HG03457 (cell line): ENCODE measurements around the gene LRP5.
"Not testable (repeated sequence)": the region's sequence is repeated elsewhere in the genome, so short reads cannot be mapped to it uniquely, and the experiment has no call there.

ENCODE experiments used
- ATAC-seq: cut with Tn5 transposase; IDR thresholded peaks from one replicate; pipeline ENCODE4 v1.9.1; 2021; ENCODE audit warnings: moderate number of reproducible peaks; ENCODE audit not compliant: unreplicated experiment

LRP5 gene

DNA sequence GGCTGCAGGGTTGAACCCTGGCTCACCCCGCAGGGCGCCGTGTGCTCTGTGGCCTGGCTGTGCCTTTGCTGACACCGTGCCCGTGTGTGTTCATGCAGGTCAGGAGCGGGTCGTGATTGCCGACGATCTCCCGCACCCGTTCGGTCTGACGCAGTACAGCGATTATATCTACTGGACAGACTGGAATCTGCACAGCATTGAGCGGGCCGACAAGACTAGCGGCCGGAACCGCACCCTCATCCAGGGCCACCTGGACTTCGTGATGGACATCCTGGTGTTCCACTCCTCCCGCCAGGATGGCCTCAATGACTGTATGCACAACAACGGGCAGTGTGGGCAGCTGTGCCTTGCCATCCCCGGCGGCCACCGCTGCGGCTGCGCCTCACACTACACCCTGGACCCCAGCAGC lies 101.2 kb downstream of the LRP5 start:
- no peak for ATAC-seq

DNA sequence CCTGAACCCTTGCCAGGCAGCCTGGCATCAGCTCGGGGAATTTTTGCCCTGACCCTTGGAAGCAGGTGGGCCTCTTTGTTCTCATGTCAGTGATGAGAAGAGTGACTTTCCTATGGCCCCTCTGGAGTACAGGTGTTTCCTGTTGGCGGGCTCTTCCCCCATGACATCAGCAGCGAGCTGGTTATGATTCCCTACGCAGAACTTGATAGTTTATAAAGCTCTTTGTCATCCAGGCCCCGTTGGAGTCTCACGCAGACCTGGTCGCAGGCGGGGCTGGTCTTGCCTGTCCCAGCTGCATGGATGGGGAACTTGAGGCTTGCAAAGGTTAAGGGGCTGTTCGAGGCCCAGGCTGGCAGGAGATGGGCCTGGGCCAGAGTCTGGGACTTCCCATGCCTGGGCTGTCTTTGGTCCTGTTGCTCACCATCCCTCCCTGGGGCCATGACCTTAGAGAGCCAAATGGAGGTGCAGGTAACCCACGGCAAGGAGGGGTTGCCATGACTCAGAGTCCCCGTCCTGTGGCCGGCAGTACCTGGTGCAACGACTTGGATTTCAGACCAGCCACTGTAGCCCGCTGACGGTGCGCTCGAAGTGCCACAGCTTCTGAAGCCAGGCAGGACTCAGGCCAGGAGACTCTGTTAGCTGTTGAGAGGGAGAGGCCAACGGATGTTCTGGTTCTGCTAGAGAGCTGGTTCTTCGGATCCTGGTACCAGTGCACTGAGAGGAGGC lies 102.3 kb downstream of the LRP5 start:
- no peak for ATAC-seq

DNA sequence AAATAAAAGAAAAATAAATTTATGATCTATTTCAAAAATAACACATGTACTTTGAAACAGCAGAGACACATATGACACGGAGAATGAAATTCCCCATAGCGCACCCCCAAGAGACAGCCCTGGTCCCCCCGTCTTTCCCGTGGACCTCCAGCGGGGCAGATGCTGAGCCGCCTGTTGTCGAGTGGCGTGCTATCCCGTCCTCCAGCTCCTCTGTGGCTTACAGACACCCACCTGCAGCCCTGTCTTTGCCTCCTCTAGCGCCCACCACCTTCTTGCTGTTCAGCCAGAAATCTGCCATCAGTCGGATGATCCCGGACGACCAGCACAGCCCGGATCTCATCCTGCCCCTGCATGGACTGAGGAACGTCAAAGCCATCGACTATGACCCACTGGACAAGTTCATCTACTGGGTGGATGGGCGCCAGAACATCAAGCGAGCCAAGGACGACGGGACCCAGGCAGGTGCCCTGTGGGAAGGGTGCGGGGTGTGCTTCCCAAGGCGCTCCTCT lies 103.7 kb downstream of the LRP5 start:
- ATAC-seq: no peak

DNA sequence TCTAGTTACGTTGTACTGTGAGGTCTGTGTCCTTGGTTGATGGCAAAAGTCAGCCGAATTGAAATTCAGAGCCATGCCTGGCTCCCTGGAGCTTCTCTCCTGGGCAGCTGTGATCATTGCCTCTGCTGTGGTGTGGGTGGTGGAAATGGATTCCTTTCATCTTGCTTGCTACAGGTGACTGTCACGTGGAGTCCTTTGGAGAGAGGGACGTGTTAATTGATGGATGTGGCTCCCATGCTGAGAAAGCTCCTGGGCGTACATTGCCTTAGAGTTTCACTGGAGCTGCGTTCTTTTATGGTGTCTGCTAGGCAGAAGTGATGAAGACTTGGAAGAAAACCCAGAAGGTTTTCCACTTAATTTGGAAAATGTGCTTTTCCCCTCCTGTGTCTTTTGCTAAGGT lies 106.3 kb downstream of the LRP5 start:
- ATAC-seq: no peak

DNA sequence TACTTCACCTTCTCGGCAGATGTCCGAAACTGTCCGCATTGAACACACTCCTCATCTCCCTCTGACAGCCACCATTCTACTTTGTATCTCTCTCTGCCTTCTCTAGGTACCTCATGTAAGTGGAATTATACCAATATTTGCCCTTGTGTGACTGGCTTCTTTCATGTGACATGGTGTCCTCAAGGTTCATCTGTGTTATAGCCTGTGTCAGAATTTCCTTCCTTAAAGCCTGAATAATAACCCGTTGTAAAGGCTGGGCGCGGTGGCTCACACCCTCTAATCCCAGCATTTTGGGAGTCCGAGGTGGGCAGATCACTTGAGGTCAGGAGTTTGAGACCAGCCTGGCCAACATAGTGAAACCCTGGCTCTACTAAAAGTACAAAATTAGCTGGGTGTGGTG lies 107.8 kb downstream of the LRP5 start:
- no peak for ATAC-seq

DNA sequence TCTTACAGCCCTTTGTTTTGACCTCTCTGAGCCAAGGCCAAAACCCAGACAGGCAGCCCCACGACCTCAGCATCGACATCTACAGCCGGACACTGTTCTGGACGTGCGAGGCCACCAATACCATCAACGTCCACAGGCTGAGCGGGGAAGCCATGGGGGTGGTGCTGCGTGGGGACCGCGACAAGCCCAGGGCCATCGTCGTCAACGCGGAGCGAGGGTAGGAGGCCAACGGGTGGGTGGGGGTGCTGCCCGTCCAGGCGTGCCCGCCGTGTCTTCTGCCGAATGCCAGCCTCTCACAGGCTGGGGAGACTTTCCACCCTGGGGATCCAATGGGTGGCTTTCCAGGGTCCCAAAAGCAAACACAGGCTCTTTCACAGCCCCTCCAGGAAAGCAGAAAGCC lies 111.1 kb downstream of the LRP5 start:
- ATAC-seq: no peak

DNA sequence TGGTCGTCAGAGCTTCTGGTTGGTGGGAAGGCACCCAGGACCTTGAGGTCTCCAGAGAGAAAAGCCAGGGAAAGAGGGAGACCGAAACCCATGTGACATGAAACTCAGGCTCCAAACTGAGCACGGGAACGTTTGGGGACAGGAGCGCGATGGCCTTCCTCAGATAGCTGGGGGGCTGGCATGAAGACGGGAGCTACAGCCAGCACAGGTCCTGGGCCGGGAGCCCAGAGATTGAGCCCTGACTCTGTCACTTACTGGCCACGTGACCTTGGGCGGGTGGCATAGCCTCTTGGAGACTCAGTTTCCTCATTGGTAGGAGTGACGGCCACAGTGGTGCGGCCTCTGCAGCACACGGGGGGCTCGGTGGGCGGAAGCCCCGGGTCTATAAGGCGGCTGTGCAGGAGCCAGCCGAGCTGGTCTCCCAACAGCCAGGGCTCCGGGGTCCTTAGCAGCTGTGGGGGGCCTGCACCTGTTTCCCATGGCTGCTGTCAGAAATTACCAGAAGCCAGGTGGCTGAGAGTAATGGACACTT lies 111.8 kb downstream of the LRP5 start:
- no peak for ATAC-seq

DNA sequence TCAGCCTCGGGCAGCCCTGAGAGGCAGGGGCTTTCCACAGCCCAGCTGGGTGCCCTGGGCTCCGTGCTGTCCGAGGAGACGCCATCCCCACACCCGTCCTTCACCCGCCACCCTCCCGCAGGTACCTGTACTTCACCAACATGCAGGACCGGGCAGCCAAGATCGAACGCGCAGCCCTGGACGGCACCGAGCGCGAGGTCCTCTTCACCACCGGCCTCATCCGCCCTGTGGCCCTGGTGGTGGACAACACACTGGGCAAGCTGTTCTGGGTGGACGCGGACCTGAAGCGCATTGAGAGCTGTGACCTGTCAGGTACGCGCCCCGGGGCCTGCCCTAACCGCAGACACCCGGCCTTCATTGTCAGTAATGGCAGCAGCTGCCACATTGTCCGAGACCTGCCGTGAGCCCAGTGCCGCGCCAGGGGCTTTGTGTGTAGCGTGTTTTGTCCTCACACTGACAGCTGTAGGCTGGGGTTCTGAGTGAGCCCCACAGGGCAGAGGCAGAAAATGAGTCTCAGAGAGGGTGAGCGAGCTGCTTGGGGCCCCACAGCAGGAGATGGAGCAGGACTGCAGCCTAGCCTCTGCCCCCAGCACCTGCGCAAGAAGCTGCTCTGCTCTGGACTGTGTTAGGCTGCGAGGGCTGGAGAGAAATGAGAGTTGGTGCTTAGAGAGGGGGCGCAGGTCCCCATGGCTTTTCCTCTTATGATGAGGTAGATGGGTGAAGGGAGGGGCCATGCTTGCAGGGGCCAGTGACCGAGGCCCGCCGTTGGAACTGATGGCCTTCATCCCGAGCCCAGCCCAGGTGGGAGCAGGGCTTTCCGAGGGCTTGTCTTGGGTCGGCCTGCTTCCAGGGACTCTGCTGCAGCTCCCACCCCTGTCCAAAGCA lies 112.8 kb downstream of the LRP5 start:
- no peak for ATAC-seq

DNA sequence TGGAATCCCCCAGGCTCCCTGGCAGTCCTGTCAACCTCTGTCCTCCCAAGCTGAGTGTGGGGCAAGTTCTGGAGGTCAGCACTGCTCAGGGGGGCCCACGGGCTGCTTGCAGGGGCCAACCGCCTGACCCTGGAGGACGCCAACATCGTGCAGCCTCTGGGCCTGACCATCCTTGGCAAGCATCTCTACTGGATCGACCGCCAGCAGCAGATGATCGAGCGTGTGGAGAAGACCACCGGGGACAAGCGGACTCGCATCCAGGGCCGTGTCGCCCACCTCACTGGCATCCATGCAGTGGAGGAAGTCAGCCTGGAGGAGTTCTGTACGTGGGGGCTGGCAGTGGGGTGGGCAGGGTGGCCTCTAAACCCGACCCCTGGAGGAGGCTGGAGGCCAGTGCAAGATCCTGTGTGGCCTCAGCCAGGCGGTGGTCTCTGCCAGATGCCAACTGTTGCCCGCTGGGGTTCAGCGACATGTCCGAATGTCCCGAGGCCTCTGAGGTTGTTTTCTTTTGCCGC lies 113.5 kb downstream of the LRP5 start:
- ATAC-seq: no peak

DNA sequence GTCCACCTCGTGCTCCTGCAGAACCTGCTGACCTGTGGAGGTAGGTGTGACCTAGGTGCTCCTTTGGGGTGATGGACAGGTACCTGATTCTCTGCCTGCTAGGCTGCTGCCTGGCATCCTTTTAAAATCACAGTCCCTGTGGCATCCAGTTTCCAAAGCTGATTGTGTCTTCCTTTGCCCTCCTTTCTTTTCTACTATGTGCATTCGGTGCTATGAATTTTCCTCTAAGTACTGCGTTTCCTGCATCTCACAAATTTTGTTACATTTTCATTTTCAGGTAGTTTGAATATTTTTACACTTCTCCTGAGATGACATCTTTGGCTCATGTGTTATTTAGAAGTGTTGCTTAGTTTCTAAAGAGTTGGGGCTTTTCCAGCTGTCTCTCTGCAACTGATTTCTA lies 117.3 kb downstream of the LRP5 start:
- ATAC-seq: no peak

DNA sequence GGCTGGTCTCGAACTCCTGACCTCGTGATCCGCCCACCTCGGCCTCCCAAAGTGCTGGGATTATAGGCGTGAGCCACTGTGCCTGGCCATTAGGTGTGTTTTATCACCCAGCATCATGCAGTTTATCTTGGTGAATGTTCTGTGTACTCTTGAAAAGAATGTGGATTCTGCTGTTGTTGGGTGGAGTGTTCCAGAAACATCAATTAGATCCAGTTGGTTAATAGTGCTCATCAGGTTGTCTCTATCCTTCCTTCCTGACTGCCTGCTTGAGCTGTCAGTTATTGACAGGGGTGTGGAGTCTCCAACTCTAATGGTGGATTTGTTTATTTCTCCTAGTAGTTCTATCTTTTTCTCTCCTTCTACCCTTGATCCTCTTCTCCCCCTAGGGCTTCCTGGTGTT lies 118.0 kb downstream of the LRP5 start:
- ATAC-seq: no peak

DNA sequence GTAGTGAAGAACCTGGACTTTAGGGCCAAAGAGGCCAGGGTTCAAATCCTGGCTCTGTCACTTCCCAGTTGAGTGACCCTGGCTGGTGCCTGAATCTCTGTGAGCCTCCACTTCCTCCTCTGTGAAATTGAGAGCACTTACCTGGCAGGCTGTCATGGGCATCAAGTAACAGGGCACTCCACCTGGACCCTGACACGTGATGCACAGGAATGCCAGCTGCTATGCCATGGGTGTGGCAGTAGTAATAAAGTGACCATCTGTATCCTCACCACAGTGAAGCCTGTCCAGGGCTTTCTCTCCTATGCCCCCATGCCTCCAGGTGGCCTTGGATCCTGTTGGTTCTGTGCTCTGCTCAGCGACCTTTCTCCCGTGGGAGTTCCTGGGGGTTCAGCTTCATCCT lies 118.4 kb downstream of the LRP5 start:
- no peak for ATAC-seq

DNA sequence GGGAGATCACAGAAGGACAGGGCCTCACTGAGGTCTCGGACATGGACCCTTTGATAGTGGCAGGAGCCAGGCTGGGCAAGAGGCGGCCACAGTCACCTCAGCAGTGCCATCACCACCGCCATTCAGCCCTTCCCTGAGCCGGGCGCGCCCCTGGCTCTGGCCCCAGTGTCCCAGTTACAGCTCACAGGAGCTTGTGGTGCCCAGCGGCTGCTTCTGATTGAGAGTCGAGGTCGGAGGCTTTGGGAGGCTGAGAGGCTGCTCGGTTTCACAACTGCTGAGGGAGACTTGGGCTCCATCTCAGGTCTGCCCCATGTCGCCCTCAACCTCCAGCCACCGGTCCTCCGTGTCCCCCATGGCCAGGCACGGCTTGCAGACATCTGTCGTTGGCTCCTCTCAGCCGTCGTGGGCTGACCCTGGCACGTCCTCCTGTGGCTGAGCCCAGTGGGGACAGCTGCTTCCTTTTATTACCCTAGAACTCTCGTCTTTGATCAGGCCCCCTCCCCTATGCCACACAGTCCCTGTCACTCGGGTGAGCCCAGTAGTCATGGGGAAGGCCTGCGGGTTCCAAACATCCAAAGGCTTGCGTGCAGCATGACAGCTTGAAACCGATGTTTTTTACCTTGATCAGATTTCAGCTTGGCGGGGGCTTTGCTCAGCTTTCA lies 119.7 kb downstream of the LRP5 start:
- ATAC-seq: no peak

DNA sequence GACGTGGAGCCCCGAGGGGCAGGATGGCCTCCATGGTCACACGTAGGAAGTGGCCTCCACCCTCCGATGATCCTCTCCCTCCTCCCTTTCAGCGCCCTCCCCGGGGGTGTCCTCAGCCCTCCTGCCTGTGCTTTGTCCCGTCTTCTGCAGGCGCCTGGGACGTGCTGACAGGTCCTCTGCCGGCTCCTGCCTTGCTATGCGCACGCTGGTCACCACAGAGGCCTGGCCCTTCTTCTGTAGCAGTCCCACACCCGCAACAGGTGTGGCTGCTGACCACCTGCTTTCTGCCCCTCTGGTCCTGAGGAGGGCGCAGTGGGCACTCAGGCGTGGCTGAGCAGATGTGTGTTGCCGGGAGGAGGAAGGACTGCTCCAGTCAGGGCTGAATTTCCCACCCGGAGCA lies 120.5 kb downstream of the LRP5 start:
- ATAC-seq: no peak

DNA sequence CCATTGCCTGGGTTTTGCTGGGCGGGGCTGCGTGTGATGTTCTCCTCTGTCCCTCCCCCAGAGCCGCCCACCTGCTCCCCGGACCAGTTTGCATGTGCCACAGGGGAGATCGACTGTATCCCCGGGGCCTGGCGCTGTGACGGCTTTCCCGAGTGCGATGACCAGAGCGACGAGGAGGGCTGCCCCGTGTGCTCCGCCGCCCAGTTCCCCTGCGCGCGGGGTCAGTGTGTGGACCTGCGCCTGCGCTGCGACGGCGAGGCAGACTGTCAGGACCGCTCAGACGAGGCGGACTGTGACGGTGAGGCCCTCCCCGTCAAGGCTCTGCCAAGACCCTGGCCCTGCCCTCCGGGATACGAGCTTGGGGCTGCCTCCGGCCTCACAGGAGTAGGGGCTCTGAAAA lies 121.2 kb downstream of the LRP5 start:
- ATAC-seq: no peak

DNA sequence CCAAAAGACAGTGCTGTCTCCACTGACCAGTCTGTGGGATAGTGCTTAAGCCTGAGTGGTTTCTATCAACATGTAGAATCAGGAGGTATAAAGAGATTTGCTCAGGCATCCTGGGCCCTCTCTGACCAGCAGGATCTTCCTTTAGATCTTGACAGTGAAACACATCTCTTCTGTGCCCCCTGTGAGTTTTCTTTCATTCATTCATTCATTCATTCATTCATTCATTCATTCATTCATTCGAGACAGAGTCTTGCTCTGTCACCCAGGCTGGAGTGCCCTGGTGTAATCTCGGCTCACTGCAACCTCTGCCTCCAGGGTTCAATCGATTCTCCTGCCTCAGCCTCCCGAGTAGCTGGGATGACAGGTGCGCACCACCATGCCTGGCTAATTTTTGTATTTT lies 121.8 kb downstream of the LRP5 start:
- not testable (repeated sequence) for ATAC-seq

DNA sequence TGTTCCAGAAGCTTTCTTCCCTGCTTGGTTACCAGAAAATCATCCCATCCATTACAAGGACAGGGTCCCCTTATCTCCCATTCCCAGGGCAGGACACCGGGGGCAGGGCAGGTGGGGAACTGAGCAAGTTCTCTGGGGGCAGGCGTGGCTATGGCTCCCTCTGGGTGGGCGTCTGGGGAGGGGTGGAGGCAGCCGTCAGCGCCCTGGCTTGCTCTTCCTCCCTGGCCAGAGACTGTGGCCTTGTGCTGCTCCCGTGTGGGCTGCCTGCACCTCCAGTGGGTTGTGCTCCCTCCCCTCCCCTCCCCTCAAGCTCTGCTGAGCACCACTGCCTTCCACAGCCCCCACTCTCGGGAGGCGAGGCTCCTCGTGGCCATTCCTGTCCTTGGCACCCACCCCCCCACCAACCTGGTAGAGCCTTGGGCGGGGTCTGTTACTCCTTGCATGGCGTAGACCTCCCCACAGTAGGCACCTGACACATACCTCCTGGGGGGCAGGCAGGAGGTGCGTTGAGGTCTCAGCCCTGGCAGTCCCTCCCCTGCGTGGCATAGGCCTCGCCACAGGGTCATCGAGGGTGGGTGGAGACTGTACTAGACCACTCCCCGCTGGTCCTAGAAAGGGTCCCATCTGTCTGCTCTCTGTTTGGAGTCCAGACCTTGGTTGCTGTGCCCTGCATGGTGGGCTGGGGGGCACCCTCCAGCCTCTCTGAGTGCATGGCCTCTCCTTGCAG lies 123.9 kb downstream of the LRP5 start:
- no peak for ATAC-seq

DNA sequence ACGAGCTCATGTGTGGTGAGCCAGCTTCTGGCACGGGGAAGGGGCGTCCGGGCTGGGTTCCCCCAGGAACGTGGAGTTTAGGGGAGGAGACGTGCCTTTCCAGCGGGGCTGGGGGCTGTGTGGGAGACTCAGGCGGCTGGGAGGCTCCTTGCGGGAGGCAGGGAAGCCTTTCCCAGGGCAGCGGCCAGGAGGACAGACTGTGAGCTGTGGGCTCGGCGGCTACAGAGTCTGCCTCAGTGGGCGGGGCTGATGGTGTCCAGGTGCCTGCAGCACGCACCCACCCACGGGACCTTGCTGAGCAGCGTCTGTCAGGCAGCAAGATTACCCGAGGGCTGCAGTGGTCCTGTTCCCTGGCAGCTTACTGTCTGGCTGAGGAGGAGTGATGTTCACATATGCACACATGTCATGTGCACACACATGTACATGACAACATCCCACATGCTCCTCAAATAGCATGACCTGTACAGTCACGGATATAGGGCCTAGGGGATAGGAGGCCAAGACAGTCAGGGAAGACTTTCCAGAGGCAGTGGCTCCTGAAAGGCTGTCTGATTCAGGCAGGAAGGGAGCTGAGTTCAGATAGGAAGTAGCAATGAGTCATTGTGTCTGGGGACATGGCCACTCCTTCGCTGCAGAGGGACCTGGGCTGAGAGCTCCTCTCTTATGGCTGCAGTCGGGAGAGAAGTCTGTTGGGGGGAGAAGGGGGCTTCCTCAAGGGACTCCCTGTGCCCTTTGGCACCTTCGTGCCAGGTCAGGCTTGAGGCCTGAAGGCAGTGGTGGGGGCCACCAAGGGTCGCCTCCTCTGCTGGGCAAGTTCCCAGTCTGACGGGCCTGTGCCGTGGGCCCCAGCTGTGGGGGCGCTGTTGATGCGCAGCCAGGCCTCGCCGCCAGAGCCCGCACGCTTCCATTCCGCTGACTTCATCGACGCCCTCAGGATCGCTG lies 124.9 kb downstream of the LRP5 start:
- ATAC-seq: no peak

DNA sequence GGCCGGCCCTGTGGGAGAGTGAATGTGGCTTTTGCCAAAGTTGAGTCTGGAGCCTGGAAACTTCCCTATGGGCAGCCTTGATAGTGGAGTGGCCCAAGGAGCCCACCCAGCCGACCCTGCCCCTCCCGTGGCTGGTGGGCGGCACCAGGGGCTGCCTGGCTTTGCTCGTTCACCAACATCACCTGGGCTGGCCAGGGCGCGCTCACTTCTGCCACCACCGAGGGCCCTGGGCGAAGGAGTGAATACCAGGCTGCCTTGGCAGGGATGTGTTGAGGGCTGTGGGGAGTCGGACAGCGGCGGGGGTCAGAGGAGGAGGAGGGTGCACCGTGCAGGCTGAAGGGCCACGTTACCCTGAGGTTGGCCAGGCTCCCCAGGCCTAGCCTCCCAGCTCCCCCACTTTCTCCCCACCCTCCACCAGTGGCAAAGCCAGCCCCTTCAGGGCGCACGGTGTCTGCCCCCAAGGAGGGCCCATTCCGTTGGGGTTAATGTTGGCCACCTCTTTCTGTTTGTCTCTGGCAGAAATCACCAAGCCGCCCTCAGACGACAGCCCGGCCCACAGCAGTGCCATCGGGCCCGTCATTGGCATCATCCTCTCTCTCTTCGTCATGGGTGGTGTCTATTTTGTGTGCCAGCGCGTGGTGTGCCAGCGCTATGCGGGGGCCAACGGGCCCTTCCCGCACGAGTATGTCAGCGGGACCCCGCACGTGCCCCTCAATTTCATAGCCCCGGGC lies 125.7 kb downstream of the LRP5 start:
- ATAC-seq: no peak
